HG02678 (cell line): ENCODE data around the gene STX16.

Source experiments
- ATAC-seq: cut with Tn5 transposase; IDR thresholded peaks from one replicate; pipeline ENCODE4 v1.9.1; 2021; ENCODE audit warnings: mild to moderate bottlenecking, moderate library complexity; ENCODE audit not compliant: unreplicated experiment

The STX16 gene

GRCh38 chr20:58675146-58675584 lies 24.1 kb downstream of the STX16 start:
- no peak for ATAC-seq

- no peak for ATAC-seq
These were observed 24.6 kb downstream of the STX16 start for GRCh38 chr20:58675641-58676040.

GRCh38 chr20:58676161-58676560 lies 25.1 kb downstream of the STX16 start:
- ATAC-seq = no peak

GRCh38 chr20:58677079-58677604 lies 26.1 kb downstream of the STX16 start:
- ATAC-seq = no peak

GRCh38 chr20:58677808-58678207 lies 26.7 kb downstream of the STX16 start:
- ATAC-seq = no peak

GRCh38 chr20:58678806-58679205 lies 27.7 kb downstream of the STX16 start:
- no peak for ATAC-seq

- ATAC-seq = no peak
These were observed 31.8 kb downstream of the STX16 start for GRCh38 chr20:58682656-58683531.

GRCh38 chr20:58684291-58684690 lies 33.2 kb downstream of the STX16 start:
- ATAC-seq = no peak

- ATAC-seq = no peak
These were observed 34.9 kb downstream of the STX16 start for GRCh38 chr20:58685988-58686387.

GRCh38 chr20:58688414-58688813 lies 37.3 kb downstream of the STX16 start:
- ATAC-seq = no peak

- ATAC-seq = no peak
These were observed 37.8 kb downstream of the STX16 start for GRCh38 chr20:58688840-58689239.

- no peak for ATAC-seq
These were observed 39.5 kb downstream of the STX16 start for GRCh38 chr20:58690396-58691135.

GRCh38 chr20:58691773-58692578 lies 40.9 kb downstream of the STX16 start:
- no peak for ATAC-seq

GRCh38 chr20:58692579-58693225 lies 41.6 kb downstream of the STX16 start, which contains the start of gene NPEPL1:
Gene NPEPL1, plus strand, starts transcription at chr20:58692800. Its CDS starts 101 bp downstream, at chr20:58692901.
- ATAC-seq = peak; percentile 94

GRCh38 chr20:58693226-58694006 lies 42.3 kb downstream of the STX16 start:
- peak; percentile 3 for ATAC-seq

- no peak for ATAC-seq
These were observed 43.4 kb downstream of the STX16 start for GRCh38 chr20:58694241-58695083.

GRCh38 chr20:58695084-58695722 lies 44.1 kb downstream of the STX16 start:
- no peak for ATAC-seq

- ATAC-seq = no peak
These were observed 44.9 kb downstream of the STX16 start for GRCh38 chr20:58695895-58696375.
